Inflammatory macrophage (primary cell): Measurements from ENCODE around the gene EML1.
"Not testable (repeated sequence)": the region's sequence is repeated elsewhere in the genome, so short reads cannot be mapped to it uniquely, and the experiment has no call there.

Source experiments
- DNase-seq, 2 donors: peaks; one replicate each; pipeline ENCODE4 v3.0.0-alpha.2; 2020 to 2022

Gene EML1

DNA sequence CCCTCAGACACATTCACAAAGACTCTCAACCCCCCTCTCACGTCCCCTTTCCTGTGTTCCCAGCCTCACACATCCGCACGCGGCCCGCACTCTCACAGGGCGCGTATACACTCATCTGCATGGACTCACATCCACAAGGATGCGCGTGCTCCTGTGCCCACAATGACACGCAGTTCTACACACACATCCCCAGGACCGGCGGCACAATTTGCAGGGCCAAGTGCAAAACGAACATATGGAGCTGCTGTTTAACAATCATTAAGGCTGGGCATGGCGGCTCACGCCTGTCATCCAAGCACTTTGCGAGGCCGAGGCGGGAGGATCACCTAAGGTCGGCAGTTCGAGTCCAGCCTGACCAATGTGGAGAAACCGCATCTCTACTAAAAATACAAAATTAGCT lies 36.4 kb upstream of the EML1 start:
- no peak for DNase-seq

DNA sequence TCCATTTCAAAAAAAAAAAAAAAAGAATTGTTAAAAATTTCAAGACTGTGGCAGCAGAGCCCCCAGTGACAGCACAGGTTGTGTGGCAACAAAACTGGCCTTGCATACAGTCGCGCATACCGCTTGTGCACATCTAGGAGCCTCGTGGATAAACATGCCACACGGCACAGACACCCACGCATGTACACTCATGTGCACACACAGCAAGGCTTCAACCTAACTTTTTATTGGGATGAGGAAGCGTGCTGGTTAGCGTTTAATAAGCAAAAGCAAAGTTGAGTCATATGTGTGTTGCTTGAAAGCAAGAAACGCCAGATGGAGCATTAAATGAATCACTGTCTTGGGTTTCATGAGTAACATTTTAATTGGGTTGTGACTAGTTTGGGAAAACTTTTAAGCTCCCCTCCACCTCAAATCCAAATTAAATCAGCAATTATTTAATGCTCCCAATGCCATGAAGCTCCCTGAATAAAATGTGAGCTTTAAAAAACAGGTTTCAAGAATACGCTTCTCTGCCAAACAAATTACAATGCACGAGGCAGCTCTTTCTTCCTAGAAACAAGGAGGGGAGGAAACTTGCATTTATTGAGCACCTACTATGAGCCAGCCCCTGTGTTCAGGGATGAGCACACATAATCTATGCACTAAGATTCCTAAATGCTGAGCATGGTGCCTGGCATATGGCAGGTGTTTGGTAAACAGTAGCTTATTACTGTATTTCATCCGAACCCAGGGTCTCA lies 35.7 kb upstream of the EML1 start:
- no peak for DNase-seq

DNA sequence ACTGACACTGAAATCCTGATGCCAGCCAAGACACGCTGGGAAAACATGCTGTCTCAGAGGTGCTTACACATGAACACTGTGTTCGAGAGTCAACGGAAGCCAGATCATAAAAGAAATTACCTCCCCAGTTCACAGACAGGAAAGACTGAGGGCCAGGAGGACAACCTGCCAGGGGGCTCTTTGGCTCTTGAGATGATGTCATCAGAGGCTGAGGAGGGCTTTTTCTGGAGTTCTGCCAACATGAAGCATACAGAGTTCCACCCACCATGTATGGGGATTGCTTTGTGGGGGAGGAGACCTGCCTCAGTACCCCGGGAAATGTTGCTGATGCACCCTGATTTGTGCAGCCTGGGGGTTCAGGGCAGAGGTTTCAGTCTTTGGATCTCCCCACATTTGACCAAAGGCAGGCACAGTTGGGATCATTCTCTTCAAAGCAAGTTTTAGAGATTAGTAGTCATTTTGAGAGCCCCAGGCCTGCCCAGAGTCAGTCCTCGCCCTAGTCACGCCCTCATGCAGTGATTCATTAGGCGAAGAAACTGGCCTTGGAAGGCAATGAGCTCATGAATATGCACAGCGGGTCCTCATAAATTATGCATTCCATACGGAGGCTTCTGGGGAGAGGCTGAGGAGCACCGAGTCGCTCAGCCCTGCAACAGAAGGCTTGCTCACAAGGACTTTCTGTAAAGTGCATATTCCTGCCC lies 34.9 kb upstream of the EML1 start:
- no peak for DNase-seq

DNA sequence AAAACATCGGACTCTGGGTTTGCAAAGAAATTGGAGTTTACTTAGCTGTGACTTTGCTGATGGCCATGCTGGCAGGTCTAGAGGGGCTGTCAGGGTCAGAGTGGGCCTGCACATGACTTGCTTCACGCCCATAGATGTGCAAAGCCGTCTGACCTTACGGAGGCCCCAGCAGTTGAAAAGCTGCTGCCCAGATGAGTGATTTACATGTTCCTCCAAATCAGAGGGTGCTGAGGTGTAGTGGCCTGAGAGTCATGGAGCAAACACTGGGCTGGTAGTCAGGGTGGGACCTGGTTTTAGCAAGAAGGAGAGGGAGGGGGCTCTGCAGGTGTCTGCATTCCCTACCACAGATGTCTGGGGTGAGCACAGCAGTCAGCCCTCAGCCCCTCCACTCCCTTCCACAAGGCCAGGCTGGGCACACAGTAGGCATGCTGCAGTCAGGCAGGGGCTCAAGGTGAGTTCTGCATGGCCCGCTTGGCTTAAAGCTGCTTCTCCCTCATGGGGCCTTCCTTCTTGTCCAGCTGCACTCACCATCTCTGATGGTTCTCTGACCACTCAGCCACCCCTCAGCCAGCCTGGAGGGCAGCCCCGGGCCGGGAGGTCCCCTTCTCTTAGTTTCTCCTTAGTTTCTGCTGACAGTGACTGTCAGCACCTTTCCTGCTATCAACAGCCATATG lies 34.2 kb upstream of the EML1 start:
- no peak for DNase-seq

DNA sequence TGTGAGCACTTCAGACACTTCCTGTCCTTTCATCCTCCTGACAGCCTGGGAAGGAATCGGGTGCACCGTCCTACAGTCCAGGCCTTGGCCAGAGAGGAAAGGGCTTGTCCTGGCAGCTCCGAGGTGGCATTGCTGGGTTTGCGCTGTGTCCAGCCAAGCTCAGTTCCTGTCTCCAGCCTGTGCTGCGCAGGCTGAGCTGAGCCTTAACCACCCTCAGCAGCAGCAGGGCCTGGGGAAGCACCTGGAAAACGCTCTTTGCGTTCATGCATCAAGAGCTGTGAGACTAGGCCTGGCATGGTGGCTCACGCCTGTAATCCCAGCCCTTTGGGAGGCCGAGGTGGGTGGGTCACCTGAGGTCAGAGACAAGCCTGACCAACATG lies 33.7 kb upstream of the EML1 start:
- no peak for DNase-seq

DNA sequence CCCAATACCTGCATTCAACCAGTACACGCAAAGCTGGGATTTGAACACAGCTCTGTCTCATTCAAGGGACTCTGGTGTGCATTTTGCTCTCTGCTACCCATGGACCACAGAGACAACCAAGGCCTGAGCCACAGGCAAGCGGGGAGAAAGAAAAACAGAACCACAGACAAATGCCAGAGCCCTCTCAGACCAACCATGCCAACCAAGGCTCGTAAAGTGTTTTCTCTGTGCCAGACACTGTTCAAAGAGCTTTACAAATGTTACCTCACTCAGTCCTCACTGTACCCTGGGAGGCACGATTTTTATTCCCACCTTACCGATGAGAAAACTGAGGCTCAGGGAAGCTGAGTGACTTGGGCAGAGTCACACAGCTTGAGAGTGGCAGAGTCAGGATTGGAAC lies 32.4 kb upstream of the EML1 start:
- no peak for DNase-seq

DNA sequence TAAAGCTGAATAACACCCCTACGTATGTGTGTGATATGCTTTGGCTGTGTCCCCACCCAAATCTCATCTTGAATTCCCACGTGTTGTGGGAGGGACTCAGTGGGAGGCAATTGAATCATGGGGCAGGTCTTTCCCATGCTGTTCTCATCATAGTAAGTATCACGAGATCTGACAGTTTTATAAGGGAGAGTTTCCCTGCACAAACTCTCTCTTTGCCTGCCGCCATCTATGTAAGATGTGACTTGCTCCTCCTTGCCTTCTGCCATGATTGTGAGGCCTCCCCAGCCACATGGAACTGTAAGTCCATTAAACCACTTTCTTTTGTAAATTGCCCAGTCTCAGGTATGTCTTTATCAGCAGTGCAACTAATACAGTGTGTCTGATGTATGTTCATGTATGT lies 30.3 kb upstream of the EML1 start:
- not testable (repeated sequence) for DNase-seq

DNA sequence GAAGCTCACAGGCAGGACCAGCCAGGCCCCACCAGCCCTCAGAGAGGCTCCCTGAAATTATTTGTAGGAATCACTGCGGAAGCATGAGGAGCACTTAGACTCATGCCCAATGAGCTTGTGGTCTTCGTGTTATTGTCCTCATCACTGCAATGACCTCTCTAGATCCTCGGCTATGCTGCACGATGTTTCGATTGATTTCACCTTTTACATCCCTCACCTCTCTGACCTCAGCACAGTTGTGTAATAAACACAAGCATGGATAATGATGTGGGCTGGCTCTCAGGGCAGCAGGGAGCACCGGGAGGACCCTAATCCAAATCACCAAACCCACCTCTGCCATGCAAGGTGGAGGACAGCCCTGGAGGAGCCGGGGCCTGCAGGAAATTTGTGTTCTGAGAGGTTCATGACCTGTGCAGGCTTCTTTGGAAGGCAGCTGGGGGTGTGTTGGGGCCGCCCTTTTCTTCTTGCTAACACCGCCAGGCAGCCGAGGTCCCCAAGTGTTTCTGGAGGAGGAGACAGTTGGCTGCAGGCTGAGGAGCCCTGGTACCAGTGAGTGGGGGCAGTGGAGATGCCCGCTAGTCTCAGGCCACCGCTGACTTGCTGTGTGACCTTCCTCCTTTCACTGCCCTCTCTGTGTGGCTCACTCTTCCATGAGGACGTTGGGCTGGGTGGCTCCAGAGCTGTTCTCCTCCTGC lies 29.5 kb upstream of the EML1 start:
- DNase-seq = no peak

DNA sequence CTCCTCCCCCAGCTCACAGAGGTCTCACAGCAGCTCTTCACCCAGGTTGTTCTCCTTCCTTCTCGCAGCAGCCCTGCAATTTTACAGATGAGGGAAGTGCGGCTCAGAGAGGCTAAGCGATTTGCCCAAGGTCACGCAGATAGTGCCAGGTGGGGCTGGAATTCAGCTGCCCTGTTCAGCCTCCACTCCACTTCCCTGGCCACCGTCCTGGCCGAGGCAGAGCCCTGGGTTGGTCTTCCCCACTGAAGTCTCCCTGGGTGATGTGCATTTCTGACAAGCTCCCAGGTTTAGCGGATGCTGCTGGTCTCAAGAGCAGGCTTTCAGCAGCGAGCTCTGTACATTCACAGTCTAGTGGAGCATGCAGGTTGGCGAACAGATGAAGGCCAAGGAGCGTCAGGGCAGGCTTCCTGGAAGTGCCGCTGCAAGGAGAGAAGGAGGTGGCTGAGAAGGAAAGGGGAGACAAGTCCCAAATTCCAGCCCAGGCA lies 28.9 kb upstream of the EML1 start:
- no peak for DNase-seq

DNA sequence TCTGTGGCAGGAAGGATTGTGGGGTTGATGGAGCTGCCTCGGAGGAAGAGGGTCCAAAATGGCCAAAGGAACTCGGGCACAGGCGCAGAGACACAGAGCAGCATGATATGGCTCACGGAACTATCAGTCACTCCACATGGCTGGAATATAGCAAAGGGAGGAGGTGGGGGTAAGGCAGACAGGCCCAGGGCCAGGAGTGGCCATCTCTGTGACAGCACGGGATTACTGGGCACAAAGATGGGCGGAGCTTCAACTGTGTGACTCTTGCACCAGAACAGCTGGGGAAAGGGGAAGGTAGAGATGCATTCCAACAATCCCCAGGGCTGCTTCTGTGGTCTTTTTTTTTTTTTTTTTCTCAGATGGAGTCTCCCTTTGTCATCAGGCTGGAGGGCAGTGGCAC lies 24.8 kb upstream of the EML1 start:
- no peak for DNase-seq

DNA sequence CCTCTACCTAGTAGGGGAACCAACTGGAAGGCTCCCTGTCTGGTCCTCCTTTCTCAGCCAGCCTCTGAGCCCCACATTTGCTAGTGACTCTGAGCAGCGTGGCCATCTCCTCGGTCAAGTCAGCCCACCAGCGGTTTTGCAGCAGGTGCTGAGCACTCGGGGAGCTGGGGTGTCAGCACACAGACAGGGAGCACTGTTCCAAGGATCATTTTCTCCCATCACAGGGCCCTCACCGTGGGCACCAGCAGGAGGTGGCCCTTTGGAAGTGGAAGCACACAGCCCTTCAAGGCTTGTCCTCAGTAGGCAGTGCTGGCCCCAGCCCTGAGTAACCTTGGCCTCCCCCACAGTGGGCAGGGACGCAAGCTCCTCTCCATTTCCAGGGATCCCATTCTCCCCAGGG lies 24.1 kb upstream of the EML1 start:
- DNase-seq = no peak

DNA sequence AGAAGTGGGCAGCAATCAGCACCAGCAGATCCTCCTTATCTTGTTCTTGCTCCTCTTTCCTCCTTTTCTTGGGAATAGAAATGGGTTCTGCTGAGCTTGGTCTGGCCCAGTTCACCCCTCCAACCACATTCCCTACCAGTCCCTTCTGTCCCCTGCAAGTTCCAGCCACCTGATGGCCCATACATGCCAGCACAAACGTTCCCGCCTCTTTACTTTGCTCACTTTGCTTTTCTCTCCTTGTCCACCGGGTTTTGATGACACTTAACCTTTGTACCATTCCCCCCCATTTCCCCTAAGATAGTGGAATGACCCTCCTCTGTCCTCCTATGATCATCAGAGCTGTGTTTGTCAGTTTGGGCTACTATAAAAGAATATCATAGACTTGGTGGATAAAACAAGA lies 23.4 kb upstream of the EML1 start:
- DNase-seq = no peak

DNA sequence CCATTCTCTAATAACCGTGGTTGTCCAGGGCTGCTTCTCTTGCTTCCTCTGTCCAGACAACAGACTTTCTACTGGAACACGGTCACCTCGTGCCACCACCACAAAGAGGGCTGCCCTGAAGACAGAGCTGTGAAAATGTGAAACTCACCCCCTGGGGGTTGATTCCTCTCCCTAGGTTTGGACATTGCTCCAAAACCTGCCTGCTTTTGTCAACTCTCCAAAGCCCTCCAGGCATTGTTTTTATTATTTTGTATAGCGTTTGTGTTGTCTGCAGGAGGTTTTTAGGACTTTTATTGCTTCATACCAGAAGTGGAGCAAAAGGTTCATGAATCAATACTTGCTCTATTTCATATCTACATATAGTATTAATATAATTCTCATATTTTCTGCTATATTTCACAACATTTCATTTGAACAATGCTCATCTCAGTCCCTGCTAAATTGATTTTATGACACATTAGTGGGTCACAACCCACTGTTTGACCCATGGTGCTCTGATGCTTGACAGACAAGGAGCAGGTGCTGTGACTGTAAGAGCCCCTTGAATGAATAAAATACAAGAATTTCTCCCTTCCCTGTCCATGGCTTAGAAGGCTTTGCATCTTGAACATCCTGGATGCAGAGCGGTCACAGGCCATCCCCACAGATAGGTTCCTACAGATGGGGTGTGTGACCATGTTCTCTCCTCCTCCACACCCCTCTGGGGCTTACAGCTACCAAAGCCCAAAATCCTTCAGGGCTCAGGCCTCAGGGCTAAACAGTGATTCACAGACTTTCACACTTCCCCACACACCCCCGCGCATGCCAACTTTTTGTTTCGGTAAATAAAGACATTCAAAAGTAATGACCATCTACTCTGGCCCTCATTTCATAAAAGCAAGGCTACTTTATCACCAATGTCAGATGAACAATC lies 20.6 kb upstream of the EML1 start:
- DNase-seq = no peak

DNA sequence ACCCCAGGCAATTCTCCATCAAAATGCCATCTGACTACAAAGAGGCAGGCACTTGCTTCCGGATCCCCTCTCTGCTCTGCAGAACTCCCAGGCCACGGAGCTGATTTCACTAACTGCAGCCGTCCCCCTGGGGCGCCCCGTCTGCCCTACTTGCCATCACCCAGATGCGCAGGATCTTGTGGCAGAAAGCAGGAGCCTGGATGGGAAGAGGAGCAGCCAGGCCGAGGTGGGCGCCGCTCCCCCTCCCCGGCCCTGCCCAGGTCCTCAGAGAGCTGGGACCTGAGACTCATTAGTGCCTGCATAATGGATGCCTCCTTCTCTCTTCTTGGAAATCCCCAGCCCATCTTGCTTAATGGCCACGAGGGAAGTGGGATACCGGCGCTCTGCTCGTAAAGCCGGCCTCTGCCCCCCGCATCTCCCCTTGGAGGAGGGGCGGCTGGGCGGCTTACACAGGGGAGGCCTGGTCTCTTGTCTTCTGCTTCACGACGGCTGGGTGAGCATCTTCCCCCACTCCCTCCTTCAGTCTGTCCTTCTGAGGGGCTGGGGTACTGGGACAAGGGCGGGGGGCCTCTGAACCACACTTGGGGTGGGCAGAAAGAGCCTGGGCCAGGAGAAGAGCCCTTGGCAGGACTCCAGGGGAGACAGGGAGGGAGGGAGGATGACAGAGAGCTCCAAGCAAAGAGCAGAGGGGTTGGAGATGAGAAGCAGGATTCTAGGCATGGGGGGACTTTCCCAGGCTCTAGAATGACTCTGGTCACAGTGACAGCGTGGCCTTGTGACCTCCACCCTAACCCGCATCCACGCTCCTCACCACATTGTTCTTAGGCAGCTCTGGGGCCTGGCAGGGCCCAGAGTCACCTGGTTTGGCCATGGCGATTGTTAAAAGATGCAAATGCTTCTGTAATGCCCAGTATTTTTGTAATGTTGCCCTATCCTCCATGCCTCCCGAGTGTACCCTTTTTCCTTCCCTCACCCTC lies 19.4 kb upstream of the EML1 start:
- no peak for DNase-seq

DNA sequence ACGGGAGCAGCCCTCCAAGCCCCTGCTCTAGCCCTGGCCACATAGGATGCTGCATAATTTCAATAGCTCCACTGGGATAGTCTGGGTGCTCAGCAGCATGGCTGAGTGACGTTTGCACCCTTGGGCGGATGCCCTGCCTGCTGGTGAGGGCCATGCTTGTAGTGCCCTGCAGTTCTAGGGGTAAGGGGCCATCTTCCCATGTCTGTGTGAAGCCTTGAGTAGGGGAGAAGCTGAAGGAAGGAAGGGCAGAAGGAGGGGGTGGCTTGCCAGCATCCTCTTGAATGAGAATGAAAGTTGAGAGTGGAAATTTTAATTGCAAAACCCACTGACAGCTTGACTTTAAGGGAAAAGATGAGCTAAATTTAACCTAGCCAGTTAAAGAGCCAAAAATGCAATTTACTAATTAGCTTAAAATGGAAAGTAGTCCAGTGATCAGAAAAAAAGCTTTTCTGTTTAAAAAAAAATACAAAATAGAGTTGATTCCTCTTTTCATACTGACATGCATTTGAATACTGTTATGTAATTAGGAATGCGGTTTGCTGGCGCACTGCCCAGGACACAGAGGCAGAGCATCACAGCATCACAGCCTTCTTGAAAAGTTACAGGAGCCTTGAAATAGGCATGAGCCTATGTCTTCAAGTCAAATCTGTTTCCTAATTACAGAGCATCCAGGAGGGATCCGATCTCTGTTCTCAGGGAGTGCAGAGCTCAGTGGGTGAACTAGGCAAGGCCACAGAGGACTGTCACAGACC lies 18.5 kb upstream of the EML1 start:
- peak; percentile 9 to 27 for DNase-seq

DNA sequence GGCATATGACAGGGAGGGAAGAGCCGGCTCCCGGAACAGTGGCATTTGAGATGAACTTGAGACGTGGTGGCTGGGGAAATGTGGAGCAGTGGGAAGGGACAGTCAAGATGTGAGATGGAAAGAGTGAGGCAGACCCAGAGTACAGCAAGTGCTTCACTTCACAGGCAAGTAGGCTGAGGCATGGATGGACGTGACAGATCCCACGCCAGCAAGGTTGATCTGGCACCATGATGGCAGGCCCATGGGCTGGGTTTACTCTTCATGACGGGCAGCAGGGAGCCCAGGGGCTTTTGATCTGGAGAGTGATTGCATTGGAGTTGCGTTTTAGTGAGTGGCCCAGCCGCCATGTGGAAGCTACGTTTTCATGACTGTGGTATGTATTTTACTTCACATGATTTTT lies 17.9 kb upstream of the EML1 start:
- no peak for DNase-seq

DNA sequence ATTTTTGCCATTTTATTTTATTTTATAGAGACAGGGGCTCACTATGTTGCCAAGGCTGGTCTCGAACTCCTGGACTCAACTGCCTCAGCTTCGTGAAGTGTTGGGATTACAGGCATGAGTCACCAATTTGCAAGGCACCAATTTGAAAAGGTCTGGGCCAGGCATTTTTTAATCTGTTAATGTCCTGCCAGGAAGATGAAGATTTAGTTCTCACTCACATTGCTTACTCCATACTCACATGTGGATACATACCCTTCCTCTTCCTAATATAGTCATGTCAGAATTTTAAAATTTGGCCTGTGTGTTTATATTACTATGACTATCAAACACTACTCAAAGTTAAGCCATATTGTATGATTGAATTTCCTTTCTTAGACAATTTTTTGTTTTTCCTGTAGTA lies 15.3 kb upstream of the EML1 start:
- DNase-seq = no peak

DNA sequence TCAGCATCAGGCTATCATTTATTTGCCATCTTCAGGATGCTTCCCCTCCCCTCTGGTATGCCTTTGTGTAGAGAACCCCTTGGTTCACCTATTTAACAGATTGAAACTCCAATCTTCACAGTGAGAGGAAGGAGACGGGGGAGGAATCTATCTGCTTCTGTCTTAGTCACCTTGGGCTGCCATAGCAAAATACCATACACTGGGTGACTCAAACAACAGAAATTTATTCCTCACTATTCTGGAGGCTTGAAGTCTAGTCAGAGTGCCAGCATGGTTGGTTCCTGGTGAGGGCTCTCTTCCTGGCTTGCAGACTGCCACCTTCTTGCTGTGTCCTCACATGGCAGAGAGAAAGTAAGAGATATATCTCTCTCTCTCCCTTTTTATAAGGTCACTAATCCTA lies 13.5 kb upstream of the EML1 start:
- no peak for DNase-seq

DNA sequence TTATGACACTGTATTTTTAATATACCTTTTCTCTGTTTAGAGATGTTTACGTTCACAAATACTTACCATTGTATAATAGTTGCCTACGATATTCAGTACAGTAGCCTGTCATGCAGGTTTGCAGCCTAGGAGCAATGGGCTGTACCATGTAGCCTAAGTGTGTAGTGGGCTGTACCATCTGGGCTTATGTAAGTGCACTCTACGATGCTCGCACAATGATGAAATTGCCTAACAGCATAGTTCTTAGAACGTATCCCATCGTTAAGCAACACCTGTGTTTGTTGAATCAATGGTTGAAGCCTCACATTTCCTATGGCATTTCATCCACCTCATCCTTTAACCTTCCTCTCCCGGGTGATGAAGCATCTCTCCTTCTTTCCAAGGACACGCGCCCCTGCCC lies 12.5 kb upstream of the EML1 start:
- DNase-seq = no peak

DNA sequence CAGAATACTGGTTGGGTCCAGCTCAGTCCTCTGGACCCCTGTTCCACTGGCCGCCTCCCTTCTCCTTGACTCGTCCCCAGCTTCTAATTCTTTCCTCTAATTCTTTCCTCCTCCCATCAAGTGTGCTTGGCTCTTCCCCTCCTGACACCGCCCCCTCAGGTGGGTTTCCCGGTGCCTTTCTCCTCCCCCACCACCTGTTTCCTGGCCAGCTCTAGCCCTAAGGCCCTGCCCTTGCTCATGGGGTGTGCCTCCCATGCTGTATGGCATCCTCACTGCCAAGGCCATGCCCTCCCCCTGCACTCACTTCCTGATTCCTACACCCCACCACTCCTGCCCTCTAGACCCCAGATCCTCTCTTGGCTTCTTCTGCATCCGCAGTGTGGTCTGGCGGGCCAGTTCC lies 12.1 kb upstream of the EML1 start:
- no peak for DNase-seq
